HepG2 (cell line): ENCODE results near the gene MSMB.
"Not testable (repeated sequence)": the region's sequence is repeated elsewhere in the genome, so short reads cannot be mapped to it uniquely, and the experiment has no call there.

Experiments
- CAMTA2 ChIP-seq: sonication (generic); formaldehyde crosslinking; IDR thresholded peaks from 2 replicates; pipeline ENCODE4 v1.4.0; 2020; ENCODE audit warnings: mild to moderate bottlenecking, missing genetic modification reagents, borderline replicate concordance
- NR2C2 ChIP-seq: sonication (generic); formaldehyde crosslinking; IDR thresholded peaks from 2 replicates; pipeline ENCODE4 v1.4.0; 2020; ENCODE audit warnings: missing genetic modification reagents, mild to moderate bottlenecking, moderate library complexity, borderline replicate concordance
- POLR2A ChIP-seq, 2 experiments: IDR thresholded peaks; 2 replicates each; pipeline ENCODE4 v1.6.1; 2011; ENCODE audit warnings: low read depth in 2 of 2, low read length in 2 of 2, mild to moderate bottlenecking in 1 of 2, moderate library complexity in 1 of 2; ENCODE audit not compliant: insufficient read depth in 1 of 2
- POLR2AphosphoS2 ChIP-seq: IDR thresholded peaks from 2 replicates; pipeline ENCODE4 v1.6.1; 2011; ENCODE audit warnings: low read depth, low read length, improper control_type of control experiment
- RAD51 ChIP-seq: fragments of 450-650 bp; IDR thresholded peaks from 2 replicates; pipeline ENCODE4 v1.6.1; 2016; ENCODE audit warnings: borderline replicate concordance
- ZBTB4 ChIP-seq: sonication (generic); formaldehyde crosslinking; IDR thresholded peaks from 2 replicates; pipeline ENCODE4 v1.4.0; 2020; ENCODE audit warnings: missing genetic modification reagents, mild to moderate bottlenecking, borderline replicate concordance
- ZFP36L1 ChIP-seq: sonication (generic); formaldehyde crosslinking; IDR thresholded peaks from 2 replicates; pipeline ENCODE4 v1.8.0; 2022; ENCODE audit warnings: mild to moderate bottlenecking, missing genetic modification reagents, moderate library complexity
- ZNF709 ChIP-seq: sonication (generic); formaldehyde crosslinking; IDR thresholded peaks from 2 replicates; pipeline ENCODE4 v1.5.0; 2020; ENCODE audit warnings: mild to moderate bottlenecking, missing genetic modification reagents
- ZSCAN20 ChIP-seq: sonication (generic); formaldehyde crosslinking; IDR thresholded peaks from 2 replicates; pipeline ENCODE4 v1.4.0; 2020; ENCODE audit warnings: missing genetic modification reagents, mild to moderate bottlenecking, borderline replicate concordance

GRCh38 chr10:46093316-46094196 is 47.5 kb upstream of the MSMB start:
- not testable (repeated sequence) for TF ChIP-seq POLR2A (IDR thresholded peaks at IDR 0.05; ENCODE audit: insufficient read depth in 1 of 2, low read depth in 2 of 2, low read length in 2 of 2); CAMTA2; ZSCAN20 (CRISPR knock-in tag); RAD51; NR2C2 (CRISPR knock-in tag); ZNF709 (CRISPR knock-in tag); ZBTB4 (CRISPR knock-in tag); ZFP36L1 (CRISPR knock-in tag); POLR2AphosphoS2
